Measurements from ENCODE around the gene CEPT1. TPM values are rescaled to one million over a fixed set of nuclear protein-coding genes. Genes with fewer than 3 reads are reported as not detected.

CEPT1 gene
- total RNA-seq, 1 experiment from 2014 or later = 33.0 TPM

DNA sequence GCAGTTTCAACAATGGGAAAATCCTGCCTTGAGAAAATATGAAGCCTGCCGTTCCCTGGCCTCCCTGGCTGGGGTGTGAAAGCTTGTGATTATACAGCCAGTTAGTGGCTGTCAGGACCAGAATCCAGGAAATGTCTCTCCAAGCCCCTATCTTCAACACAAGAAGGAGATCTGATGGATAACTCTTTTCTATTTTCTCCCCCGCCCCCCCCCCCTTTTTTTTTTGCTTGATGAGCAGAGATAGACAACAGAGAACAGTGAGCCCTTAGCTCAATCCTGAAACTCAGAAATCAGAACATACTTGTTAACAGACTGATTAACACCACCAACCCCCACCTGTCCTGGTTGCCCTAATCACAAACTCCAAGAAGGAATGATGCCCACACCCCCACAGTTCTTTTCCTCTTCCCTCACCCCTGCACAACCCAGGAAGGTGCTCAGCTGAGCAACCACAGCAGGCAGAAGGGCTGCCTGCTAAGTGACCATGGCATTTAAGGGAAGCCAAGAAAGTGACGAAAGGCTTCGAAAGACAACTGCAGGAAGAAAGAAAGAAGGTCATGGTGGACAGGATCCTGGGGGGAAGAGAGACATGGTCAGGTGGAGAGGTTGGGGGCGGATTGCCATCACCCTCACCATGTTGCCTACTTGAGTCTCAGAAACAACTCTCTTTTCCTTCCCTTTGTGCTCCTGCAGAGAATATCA lies 72.8 kb downstream of the CEPT1 start:
- TF ChIP-seq, protein P1, sequence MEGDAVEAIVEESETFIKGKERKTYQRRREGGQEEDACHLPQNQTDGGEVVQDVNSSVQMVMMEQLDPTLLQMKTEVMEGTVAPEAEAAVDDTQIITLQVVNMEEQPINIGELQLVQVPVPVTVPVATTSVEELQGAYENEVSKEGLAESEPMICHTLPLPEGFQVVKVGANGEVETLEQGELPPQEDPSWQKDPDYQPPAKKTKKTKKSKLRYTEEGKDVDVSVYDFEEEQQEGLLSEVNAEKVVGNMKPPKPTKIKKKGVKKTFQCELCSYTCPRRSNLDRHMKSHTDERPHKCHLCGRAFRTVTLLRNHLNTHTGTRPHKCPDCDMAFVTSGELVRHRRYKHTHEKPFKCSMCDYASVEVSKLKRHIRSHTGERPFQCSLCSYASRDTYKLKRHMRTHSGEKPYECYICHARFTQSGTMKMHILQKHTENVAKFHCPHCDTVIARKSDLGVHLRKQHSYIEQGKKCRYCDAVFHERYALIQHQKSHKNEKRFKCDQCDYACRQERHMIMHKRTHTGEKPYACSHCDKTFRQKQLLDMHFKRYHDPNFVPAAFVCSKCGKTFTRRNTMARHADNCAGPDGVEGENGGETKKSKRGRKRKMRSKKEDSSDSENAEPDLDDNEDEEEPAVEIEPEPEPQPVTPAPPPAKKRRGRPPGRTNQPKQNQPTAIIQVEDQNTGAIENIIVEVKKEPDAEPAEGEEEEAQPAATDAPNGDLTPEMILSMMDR (conservative IDR thresholded peaks at IDR 0.05) = no peak
- Histone ChIP-seq H3K79me1 (ENCODE audit: insufficient read depth, low read depth, low read length, poor library complexity, severe bottlenecking) (no peaks in the 10 kb centered on the region), H2BK5ac (ENCODE audit: insufficient read length, low read length) (no peak overlapping the region), H3K18ac (ENCODE audit: insufficient read length, low read depth, low read length) (no peak overlapping the region), H3K56ac (ENCODE audit: insufficient read length, low read depth, low read length) (no peak overlapping the region), H3K79me2 (ENCODE audit: insufficient read depth, low read length) (no peaks in the 10 kb centered on the region), H3K27ac (ENCODE audit: insufficient read length, low read depth, low read length) (no peak overlapping the region), H3K4me1 (ENCODE audit: insufficient read depth, low read length) (peaks cover 7% of the 10 kb centered on the region; the same call in 1 of the 2 replicates), H2BK15ac (ENCODE audit: low read depth, low read length) (no peak overlapping the region), H2BK20ac (ENCODE audit: low read depth, low read length, poor library complexity, severe bottlenecking) (no peak overlapping the region), H3K4ac (ENCODE audit: low read depth, low read length) (no peak overlapping the region), H2AFZ (ENCODE audit: low read length) (no peak overlapping the region), H2BK12ac (ENCODE audit: insufficient read length, low read depth, low read length) (no peak overlapping the region), H4K8ac (replicated peaks; ENCODE audit: insufficient read length, low read depth, low read length) (no peak overlapping the region), H2BK120ac (ENCODE audit: low read depth, low read length, poor library complexity, severe bottlenecking) (no peak overlapping the region), H2AK5ac (ENCODE audit: insufficient read length, low read length) (no peak overlapping the region), H3K23me2 (ENCODE audit: insufficient read length, low read depth, low read length, poor library complexity, severe bottlenecking) (no peaks in the 10 kb centered on the region), H3K23ac (ENCODE audit: insufficient read length, low read depth, low read length) (no peak overlapping the region), H3K4me2 (ENCODE audit: insufficient read depth, insufficient read length, low read length) (no peak overlapping the region), H4K91ac (ENCODE audit: insufficient read length, low read depth, low read length) (no peak overlapping the region), H3K27me3 (ENCODE audit: insufficient read depth, low read length) (no peaks in the 10 kb centered on the region; the same call in 1 of the 2 replicates), H3K14ac (ENCODE audit: insufficient read depth, low read length) (no peak overlapping the region), H3T11ph (ENCODE audit: low read length) (no peak overlapping the region), H3K9ac (ENCODE audit: extremely low read depth, insufficient read length, low read length) (no peak overlapping the region), H3K9me3 (ENCODE audit: control insufficient read depth, low read depth, low read length) (no peaks in the 10 kb centered on the region), H4K5ac (ENCODE audit: insufficient read length, low read depth, low read length) (no peak overlapping the region), H4K20me1 (ENCODE audit: control insufficient read depth, insufficient read depth, insufficient read length) (no peaks in the 10 kb centered on the region)
- Mint-ChIP-seq H3K27me3 (ENCODE audit: low read depth) (no peaks in the 10 kb centered on the region), H3K36me3 (ENCODE audit: insufficient read depth in 1 of 3, low read depth in 3 of 3) (peaks cover 0 to 4% (median 0%) of the 10 kb centered on the region in 3 experiments; a peak in 2 of 7 replicates), H3K9me3 (no peaks in the 10 kb centered on the region; a peak in 2 of 5 replicates), H3K27ac (0 out of 7 replicates have a peak overlapping the region, but pooled peaks of 1 of the 3 experiments have one; percentile 19), H3K4me1 (peaks cover 32 to 38% of the 10 kb centered on the region in 2 experiments), H3K4me3 (no peak overlapping the region)
- no CpG with 5 or more reads among the region's 5 CpGs for WGBS (ENCODE audit: extremely low coverage, insufficient read length, low lambda C conversion rate)
- DNase-seq = no peak

Measured in H9 (cell line).